GM19438 (cell line): Measurements from ENCODE around the gene TMUB2.
"Not testable (repeated sequence)": the region's sequence is repeated elsewhere in the genome, so short reads cannot be mapped to it uniquely, and the experiment has no call there.

Source experiments
- ATAC-seq: cut with Tn5 transposase; IDR thresholded peaks from one replicate; pipeline ENCODE4 v1.9.1; 2021; ENCODE audit warnings: low read depth; ENCODE audit not compliant: unreplicated experiment

The TMUB2 gene

DNA sequence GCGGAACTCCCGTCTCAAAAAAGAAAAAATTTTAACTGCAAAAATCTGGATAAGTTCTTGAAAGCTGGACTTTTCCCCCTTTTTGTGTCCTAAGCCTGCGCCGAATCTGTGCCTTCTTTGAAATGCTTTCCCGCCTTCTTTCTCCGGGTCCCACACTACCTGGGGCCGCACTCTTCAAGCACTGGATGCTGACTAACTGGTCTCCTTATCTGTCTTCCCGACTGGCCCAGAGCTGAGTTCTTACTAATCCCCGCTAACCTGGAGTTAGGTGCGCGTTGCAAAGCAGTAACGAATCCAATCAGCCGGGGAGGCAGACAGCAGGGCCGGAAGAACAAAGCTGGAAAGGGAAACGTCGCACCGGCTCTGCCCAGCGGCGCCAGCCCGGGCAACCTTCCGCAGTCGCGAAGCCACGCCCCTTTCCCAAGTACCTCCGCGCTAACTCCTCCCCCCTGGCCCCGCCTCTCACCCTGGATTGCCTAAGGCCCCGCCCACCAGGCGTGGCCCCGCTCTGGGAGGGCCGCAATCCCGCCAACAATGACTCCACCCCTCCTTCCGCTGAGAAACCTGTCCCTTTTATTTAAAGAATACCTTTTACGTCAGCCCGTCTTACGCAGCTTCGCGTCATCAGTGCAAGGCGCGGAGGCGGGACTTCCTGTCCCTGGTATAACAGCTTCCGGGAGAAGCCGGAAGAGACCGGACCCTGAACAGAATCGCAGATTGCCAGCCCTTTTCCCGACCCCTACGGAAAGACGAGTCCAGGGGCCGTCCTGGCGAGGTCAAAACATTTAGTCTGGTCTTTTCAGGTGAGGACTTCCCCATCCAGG is at the start of gene TMUB2:
Gene TMUB2, plus strand, starts transcription at position 666 of the 824 bp plus-strand sequence. CDS start 737 bp downstream, outside the sequence.
- ATAC-seq, result peak; percentile 84

DNA sequence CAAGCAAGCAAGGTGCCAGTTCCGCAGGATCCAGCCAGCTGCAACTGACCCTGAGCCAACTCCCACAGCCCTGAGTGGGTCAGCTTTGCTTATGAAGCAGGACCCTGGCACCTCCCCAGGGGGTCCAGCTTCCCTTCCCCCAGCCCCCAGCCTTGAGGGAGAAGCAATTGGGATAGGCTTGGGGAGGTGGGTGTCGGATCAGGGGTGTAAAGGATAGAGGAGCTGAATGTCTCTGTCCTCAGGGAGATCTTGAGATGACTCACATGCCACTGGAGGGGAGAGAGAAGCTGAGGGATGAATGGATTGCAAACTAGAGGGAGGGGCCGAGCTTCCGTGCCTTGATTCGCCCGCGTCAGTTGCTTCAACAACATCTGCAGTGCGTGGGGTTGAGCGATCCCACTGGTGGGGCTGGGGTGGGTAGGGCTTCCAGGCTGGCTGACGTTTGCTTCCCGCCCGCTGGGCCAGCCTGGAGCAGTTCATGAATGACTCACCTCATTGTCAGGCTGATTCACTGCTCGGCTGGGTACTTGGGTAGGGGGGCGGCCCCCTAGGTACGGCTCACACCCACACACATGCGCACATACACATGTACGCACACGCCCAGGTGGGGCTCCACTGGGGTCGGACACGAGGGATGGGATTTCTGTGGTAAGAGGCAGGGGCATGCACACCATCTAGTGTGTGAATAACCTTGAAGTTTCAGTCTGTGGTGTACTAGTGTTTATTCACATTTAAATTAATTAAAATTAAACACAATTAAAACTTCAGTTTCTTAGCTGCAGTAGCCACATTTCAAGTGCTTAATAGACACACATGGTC is 48.7 kb upstream of the TMUB2 start:
- ATAC-seq, result no peak

DNA sequence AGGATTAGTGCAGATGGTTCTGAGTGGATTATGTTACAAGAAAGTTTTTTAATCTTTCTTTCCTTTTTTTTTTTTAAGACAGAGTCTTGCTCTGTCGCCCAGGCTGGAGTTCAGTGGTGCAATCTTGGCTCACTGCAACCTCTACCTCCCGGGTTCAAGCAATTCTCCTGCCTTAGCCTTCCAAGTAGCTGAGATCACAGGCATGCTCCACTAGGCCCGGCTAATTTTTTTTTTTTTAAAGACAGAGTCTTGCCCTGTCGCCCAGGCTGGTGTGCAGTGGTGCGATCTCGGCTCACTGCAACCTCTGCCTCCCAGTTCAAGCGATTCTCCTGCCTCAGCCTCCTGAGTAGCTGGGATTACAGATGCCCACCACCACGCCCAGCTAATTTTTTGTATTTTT is 42.9 kb upstream of the TMUB2 start:
- ATAC-seq, result not testable (repeated sequence)

DNA sequence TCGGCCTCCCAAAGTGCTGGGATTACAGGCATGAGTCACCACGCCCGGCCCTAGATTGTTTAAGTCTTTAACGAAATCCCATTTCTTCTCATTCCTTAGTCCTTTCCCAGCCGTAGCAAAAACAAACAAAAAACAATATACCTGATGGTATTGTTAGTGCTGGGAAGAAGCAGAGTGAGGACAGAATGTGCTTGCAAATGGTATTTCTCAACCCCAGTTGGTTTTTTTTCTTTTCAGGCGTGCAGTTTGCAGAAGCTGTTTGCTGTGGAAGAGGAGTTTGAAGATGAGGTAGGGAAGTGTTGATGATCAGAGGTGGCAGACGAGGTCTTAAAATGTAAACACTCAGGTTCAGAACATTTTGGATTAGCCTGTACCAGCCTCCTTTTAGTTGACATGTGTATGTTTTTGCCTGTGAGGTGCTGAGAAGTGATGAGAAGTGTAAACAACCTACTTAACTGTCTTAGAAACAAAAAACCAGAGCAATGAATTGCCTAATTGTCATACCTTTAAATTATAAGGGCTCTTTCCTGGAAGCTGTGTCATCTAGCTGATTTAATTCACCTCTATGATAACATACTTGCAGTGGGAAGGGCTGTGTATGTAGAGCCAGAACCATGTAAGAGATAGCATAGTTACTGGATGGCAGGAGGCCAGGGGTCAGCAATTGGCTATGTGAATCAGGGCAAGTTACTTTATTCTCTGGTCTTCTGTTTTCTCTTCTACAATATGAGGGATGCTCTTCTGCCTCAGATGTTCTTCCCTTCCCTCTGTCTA is 41.6 kb upstream of the TMUB2 start:
- no peak for ATAC-seq

DNA sequence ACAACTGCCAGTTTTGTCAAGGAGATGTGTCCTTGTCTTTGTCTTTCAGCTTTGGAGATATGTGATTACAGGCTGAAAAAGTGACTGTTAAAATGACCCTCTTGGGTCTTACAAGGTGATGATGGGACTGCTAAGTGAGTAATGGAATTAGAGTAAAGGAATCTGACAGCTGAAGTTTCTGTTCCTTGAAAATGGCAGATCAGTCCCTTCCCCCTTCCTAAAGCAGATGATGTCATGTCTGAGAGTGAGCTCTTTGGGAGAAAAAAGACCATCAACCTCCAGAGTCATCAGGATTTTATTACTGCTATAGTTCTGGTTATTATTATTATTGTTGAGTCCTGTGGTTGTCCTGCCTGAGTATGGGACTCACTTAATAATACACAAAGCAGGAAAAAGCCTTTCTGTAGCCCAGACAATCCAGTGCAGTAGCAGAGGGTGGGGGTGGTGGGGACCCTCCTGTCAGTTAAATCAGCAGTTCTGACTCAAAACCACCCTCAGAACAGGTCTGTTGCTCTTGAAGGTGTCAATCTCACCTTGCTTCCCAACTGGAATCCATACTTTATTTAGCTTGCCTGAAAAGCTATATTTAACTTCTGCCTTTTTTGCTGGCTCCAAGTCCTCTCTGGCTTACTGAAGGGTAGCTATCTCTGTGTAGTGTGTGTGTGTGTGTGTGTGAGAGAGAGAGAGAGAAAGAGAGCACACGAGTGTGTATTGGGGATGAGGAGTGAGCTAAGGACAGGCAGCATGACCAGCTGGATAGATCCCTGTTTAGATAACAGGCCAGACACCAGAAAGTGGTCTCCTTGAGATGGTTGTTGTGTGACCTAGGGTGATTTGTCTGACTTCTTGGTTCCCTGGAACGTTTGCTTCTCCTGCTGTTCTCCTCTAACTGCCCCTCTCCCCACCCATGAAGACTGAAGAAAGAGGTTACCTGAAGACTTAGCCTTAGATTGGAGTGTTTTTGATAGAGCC is 40.1 kb upstream of the TMUB2 start:
- no peak for ATAC-seq

DNA sequence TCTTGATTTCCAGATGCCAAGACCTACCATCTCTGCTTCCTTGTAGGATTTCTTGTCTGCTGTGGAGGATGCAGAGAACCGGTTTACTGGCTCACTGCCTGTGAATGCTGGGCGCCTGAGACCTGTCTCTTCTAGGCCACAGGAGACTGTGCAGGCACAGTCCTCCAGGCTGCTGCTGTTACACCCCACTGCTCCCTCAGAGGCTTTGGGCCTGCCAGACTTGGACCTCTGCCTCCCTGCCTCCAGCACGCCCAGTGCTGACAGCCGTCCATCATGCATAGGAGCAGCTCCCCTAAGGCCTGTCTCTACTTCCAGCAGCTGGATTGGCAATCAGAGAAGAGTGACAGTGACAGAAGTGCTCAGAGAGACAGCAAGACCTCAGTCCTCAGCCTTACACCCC is 39.0 kb upstream of the TMUB2 start:
- no peak for ATAC-seq

DNA sequence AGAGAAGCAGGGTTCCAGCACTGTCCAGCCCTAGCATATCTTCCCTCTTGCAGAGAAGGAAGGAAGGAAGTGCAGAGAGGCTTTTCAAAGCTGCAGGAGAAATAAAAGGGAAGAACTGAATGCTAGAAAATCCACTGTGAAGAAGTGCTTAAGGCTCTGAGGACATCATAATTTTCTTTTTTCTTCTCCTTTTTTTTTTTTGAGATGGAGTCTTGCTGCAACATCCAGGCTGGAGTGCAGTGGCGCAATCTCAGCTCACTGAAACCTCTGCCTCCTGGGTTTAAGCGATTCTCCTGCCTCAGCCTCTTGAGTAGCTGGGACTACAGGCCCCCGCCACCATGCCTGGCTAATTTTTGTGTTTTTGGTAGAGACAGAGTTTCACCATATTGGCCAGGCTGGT is 37.7 kb upstream of the TMUB2 start:
- ATAC-seq, result not testable (repeated sequence)

DNA sequence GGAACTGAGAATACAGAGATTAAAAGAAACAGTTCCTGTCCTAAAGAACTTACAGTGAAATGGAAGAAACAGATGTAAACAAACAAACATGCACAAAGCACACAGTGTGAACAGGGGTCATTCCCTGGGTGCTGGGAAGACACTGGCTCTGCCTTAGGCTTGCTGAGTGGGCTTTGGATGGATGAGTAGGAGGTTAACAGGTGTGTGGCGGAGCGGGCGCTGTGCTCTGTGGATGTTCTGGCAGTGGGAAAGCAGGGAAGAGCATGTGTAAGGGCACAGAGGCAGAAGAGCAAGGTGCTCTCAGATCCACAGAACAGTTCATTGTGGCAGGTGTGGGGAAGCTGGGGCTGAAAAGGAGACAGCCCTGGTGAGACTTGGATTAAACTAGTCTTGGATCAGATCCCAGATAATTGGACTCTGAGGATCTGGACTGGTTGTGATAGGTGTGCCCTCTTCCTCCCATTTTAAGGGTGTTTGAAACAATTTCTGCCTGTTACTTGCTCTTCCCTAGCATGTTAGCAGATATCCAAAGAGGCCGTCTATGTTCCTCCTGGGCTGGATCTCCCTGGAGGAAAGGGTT is 36.9 kb upstream of the TMUB2 start:
- no peak for ATAC-seq

DNA sequence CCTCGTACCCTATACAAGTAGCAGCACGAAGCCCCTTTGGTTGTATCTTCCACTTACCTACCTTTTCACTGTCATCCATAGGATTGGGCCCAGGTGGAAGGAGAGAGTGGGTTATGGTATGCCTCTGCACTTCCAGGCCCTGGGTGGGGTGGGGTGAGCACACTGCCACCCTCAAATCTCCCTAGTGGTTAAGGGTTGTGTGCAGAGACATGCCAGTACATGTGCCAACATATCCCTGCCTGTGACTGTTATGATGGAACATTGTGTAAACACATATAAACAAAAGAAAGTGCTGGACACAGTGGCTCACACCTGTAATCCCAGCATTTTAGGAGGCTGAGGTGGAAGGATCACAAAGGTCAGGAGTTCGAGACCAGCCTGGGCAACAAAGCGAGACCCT is 33.9 kb upstream of the TMUB2 start:
- no peak for ATAC-seq

DNA sequence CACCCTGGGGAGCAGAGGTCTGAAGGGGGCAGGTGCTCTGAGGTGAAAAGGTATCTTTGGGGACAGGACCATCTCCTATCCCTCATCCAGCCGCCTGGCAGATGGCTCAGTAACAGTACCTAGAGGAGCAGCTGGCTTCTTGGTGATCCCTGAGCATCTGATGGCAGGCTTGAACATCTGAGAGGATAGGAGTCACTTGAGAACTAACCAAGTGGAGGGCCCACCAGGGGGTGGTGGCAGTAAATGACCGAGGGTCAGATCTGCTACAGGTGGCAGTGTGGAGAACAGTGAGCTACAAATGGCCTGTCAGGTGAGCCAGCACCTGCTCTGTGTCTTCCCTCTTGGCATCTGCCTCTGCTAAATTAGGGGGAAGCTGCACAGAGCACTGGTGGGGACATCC is 31.3 kb upstream of the TMUB2 start:
- ATAC-seq, result no peak

DNA sequence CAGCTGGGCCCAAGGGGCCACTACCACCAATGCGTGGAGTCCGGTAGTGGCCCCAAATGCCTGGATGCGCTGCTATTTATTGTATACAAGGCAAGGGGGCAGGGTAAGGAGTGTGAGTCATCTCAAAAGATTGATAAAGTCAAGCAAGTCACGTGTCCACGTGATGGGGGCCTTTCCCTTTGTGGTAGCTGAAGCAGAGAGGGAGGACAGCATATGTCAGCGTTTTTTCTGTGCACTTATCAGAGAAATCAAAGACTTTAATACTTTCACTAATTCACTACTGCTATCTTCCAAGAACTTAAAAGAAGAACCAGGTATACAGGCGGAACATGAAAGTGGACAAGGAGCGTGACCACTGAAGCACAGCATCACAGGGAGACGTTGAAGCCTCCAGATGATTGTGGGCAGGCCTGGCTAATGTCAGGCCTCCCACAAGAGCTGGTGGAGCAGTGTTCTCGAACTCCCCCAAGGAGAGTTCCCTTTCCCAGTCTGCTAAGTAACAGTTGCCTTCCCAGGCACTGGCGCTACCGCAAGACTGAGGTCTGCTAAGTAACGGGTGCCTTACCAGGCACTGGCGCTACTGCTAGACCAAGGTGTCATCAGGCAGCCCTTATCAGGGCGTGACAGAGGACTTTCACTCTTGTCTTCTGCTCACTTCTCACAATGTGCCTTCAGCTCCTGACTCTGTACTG is 27.1 kb upstream of the TMUB2 start:
- no peak for ATAC-seq

DNA sequence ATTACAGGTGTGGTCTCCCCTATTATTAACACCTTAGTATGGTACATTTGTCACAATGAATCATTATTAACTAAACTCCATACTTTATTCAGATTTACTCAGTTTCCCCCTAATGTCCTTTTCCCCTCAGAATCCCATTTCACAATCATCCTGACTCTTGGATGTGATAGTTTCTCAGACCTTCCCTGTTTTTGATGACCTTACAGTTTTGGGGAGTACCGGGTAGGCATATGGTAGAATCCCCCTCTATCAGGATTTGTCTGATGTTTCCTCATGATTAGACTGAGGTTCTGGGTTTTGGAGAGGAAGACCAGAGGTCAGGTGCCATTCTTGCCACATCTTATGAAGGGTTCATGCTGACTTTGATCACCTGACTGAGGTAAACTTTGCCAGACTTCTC is 22.3 kb upstream of the TMUB2 start:
- ATAC-seq, result no peak

DNA sequence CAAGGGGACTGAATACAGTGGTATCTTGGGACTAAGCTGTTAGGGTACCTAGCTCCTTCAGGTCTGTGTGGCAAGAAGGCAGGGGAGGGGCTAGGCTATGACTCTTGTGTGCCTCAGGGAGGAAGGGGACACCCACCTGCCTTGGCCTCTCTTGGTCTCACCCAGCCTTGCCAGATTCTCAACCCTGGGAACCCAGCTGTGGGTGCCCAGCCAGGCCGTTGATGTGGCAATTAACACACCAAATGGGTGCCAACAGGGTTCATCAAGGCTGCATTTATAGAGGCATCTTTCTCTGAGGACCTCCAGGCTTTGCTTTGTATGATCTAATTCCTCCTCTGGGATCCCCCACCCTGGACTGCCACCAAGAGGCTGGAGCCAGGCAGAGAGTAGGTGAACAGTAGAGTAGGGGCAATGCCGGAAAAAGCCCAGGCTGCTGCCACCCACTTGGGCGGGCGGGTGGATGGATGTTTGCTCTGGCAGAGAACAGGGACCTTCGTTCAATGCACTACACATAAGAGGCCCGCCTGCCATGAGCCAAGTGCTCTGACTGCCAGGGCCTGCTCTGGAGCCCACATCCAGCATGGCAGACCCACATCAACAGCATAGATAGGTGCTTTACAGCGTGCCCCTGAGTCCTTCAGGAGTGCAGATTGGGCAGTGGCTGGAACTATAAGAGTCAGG is 19.5 kb upstream of the TMUB2 start:
- no peak for ATAC-seq

DNA sequence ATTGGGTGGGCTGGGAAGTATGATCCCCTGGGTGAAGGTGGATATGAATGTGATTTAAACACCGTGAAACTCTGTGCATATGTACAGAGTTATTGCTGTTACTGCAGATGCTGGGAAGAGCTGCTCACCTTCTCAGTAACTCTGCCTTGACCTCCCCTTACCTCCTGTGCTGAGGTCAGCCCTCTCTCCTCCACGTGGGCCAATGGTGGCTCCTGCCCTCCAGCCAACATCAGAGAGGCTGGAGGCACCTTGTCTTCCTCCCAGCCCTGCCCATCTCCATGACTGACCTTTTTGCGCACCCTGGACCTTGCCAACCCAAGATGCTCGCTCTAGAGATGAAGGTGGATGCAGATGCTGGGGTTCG is 16.7 kb upstream of the TMUB2 start:
- ATAC-seq, result no peak

DNA sequence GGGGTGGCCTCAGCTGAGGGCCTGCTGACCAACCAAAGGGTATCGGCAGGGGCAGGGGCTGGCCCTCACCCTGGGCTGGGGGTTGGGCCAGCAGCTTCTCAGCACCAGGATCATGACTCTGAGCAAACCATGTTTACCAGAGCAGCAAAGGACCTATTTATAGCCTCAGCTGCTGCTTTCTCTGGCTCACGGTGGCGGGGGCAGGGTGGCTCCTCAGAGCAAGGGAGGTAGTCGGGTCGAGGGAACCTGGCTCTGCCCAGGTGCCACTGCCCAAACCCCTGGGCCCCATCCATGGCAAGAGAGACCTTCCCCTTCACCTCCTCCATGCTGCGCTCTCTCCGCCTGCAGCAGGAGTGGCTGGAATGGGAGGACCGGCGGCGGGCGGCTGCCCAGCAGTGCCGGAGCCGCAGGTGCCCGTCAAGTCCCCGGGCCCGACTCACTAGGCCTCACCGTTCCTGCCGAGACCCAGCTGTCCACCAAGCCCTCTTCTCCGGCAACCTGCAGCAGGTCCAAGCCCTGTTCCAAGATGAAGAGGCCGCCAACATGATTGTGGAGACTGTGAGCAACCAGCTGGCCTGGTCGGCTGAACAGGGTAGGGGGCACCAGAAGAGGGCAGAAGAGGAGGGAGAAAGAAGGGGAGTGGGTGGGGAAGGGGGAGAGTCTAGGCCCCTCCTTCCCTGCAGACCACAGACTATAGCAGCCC is 16.1 kb upstream of the TMUB2 start, which contains the start of gene ASB16:
Gene ASB16, plus strand, starts transcription at position 206 of the 703 bp plus-strand sequence. Its CDS starts 86 bp downstream, at position 292.
- ATAC-seq, result no peak

DNA sequence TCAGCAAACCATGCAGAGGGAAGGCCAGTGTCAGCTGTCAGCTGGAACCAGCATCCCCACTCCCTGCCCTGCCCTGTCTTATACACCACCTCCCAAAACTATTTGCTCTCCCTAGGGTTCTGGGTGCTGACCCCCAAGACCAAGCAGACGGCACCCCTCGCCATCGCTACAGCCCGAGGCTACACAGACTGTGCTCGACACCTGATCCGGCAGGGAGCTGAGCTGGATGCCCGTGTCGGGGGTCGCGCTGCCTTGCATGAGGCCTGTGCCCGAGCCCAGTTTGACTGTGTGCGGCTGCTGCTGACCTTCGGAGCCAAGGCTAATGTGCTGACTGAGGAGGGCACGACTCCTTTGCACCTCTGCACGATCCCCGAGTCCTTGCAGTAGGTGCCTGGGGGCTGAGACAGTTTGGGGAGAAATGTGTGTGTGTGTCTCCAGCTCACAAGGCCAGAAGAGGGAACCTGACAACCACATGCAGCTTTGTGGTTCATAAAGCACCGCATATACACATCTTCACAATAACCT is 14.8 kb upstream of the TMUB2 start:
- ATAC-seq, result no peak

DNA sequence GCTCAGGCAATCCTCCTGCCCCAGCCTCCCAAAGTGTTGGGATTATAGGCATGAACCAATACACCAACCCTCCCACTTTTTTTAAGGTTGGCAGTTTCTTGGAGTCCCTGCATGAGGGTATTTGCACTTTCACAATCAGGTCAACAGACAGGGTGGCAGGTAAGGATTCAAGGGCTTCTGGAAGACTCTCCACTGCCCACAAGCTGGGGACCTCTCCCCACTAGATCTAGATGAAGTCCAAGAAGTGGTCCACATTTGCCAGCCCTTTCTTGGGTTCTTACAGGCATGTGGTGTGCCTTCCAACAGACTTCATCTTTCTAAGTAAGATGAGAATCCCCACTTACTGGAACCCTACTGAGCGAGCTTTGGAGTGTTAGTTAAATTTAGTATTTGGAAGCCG is 12.3 kb upstream of the TMUB2 start:
- ATAC-seq, result no peak

DNA sequence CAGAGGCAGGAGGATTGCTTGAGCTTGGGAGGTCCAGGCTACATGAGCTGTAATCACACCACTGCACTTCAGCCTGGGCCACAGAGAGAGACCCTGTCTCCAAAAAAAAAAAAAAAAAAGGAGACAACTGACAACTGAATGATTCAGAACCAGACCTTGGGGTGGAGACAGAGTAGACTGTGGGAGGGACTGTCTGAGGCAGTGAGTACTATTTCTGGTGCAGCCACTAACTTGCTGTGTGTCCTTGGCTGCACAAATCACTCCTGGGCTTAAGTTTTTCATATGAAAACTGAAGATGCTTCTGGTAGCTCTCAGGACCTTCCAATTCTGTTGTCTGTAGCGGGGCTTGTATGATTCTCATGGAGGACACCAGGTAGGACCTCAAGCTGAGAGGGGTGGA is 10.5 kb upstream of the TMUB2 start:
- ATAC-seq, result no peak
